ENCODE data around the gene ETV7. TPM values are rescaled to one million over a fixed set of nuclear protein-coding genes. Genes with fewer than 3 reads are reported as not detected.

The ETV7 gene
- total and polyA plus RNA-seq, 2 donors (not counting 1 experiment from before 2014, with no cell fraction given): 0.96 to 2.0 TPM

GRCh38 chr6:36357872-36358225 lies 29.6 kb downstream of the ETV7 start:
- Histone ChIP-seq H3K4me1 (ENCODE audit: control insufficient read depth in 2 of 2, insufficient read depth in 2 of 2, low read length in 2 of 2) (peaks cover 16 to 22% of the 10 kb centered on the region in 2 donors), H3K4me3 (ENCODE audit: control extremely low read depth in 1 of 5, extremely low read depth in 1 of 5, insufficient read depth in 1 of 5, low read depth in 2 of 5, low read length in 4 of 5) (no peak overlapping the region), H3K79me2 (ENCODE audit: control insufficient read depth, insufficient read depth, low read length) (no peaks in the 10 kb centered on the region), H3K27me3 (replicated peaks in 1 of 4; ENCODE audit: control extremely low read depth in 1 of 4, control insufficient read depth in 3 of 4, insufficient read depth in 4 of 4, low read length in 3 of 4) (no peaks in the 10 kb centered on the region), H3K9ac (ENCODE audit: low read length) (no peak overlapping the region), H4K20me1 (ENCODE audit: control insufficient read depth, insufficient read depth, low read length, poor library complexity, severe bottlenecking) (no peaks in the 10 kb centered on the region), H3K9me3 (ENCODE audit: control extremely low read depth in 1 of 3, control insufficient read depth in 2 of 3, insufficient read depth in 1 of 3, low read length in 2 of 3) (no peaks in the 10 kb centered on the region), H2AFZ (ENCODE audit: insufficient read depth, low read depth, low read length, poor library complexity, severe bottlenecking) (no peak overlapping the region), H3K27ac (ENCODE audit: low read length in 2 of 2) (no peak overlapping the region), H3K36me3 (replicated peaks in 1 of 2; ENCODE audit: control extremely low read depth in 1 of 2, control insufficient read depth in 1 of 2, extremely low read depth in 1 of 2, insufficient read depth in 2 of 2, low read length in 1 of 2) (no peaks in the 10 kb centered on the region), H3K4me2 (replicated peaks; ENCODE audit: low read depth, low read length, poor library complexity, severe bottlenecking) (no peak overlapping the region)
- DNase-seq (no peak), ATAC-seq (ENCODE audit: low read depth) (no peak)
- WGBS (ENCODE audit: insufficient coverage): 82% methylated on average over 3 of the region's 3 CpGs
- POLR2A ChIA-PET: no interaction called here
- CTCF ChIA-PET: interaction anchor here (1.5 to 15.7 kb wide), 5 partner anchors 10 to 330 kb away, joined by 3 to 149 read pairs (median 20); partner anchors contain the start of gene MAPK14
- intact Hi-C loops (cut with micrococcal nuclease): no loop called here
- peaks cover 22% of the 10 kb centered on the region for H3K4me1 Mint-ChIP-seq
- H3K9me3 Mint-ChIP-seq (ENCODE audit: insufficient read depth): peaks cover 2% of the 10 kb centered on the region
- no peak overlapping the region for H3K27ac Mint-ChIP-seq
- H3K27me3 Mint-ChIP-seq: no peaks in the 10 kb centered on the region
- TF ChIP-seq EZH2 (IDR thresholded peaks at IDR 0.05; ENCODE audit: borderline replicate concordance, insufficient read depth, low read depth, low read length, poor library complexity, severe bottlenecking) (no peak), CTCF (IDR thresholded peaks at IDR 0.05) (no peak)
- no peak overlapping the region for H3K4me3 Mint-ChIP-seq

GRCh38 chr6:36355819-36356218 lies 31.6 kb downstream of the ETV7 start:
- no CpG with 5 or more reads among the region's 4 CpGs for WGBS (ENCODE audit: insufficient coverage)
- no peak overlapping the region for H3K4me3 Mint-ChIP-seq
- Histone ChIP-seq H3K4me2 (replicated peaks; ENCODE audit: low read depth, low read length, poor library complexity, severe bottlenecking) (no peak overlapping the region), H3K4me3 (ENCODE audit: control extremely low read depth in 1 of 5, extremely low read depth in 1 of 5, insufficient read depth in 1 of 5, low read depth in 2 of 5, low read length in 4 of 5) (no peak overlapping the region), H4K20me1 (ENCODE audit: control insufficient read depth, insufficient read depth, low read length, poor library complexity, severe bottlenecking) (no peaks in the 10 kb centered on the region), H3K4me1 (ENCODE audit: control insufficient read depth in 2 of 2, insufficient read depth in 2 of 2, low read length in 2 of 2) (peaks cover 16 to 22% of the 10 kb centered on the region in 2 donors), H3K9me3 (ENCODE audit: control extremely low read depth in 1 of 3, control insufficient read depth in 2 of 3, insufficient read depth in 1 of 3, low read length in 2 of 3) (peaks cover 0 to 3% (median 0%) of the 10 kb centered on the region in 3 donors), H3K9ac (ENCODE audit: low read length) (no peak overlapping the region), H2AFZ (ENCODE audit: insufficient read depth, low read depth, low read length, poor library complexity, severe bottlenecking) (no peak overlapping the region), H3K27ac (ENCODE audit: low read length in 2 of 2) (no peak overlapping the region), H3K36me3 (replicated peaks in 1 of 2; ENCODE audit: control extremely low read depth in 1 of 2, control insufficient read depth in 1 of 2, extremely low read depth in 1 of 2, insufficient read depth in 2 of 2, low read length in 1 of 2) (no peaks in the 10 kb centered on the region), H3K27me3 (replicated peaks in 1 of 4; ENCODE audit: control extremely low read depth in 1 of 4, control insufficient read depth in 3 of 4, insufficient read depth in 4 of 4, low read length in 3 of 4) (no peaks in the 10 kb centered on the region), H3K79me2 (ENCODE audit: control insufficient read depth, insufficient read depth, low read length) (no peaks in the 10 kb centered on the region)
- ChIA-PET POLR2A (no interaction called here), CTCF (interaction anchor here (4.8 to 15.7 kb wide), 2 partner anchors 15 to 51 kb away, joined by 20 to 149 read pairs; no protein-coding TSS in a partner anchor)
- DNase-seq (no peak), ATAC-seq (ENCODE audit: low read depth) (no peak)
- H3K9me3 Mint-ChIP-seq (ENCODE audit: insufficient read depth): peaks cover 2% of the 10 kb centered on the region
- TF ChIP-seq CTCF (IDR thresholded peaks at IDR 0.05) (no peak), EZH2 (IDR thresholded peaks at IDR 0.05; ENCODE audit: borderline replicate concordance, insufficient read depth, low read depth, low read length, poor library complexity, severe bottlenecking) (no peak)
- H3K4me1 Mint-ChIP-seq: peaks cover 21% of the 10 kb centered on the region
- H3K27ac Mint-ChIP-seq: no peak overlapping the region
- H3K27me3 Mint-ChIP-seq: no peaks in the 10 kb centered on the region
- intact Hi-C loops (cut with micrococcal nuclease): no loop called here

All from B cell (primary cell).